ENCODE measurements around the gene BTAF1. TPM values are rescaled to one million over a fixed set of nuclear protein-coding genes. Genes with fewer than 3 reads are reported as not detected.

Gene BTAF1
- total RNA-seq, 1 donor = 59.2 TPM

DNA sequence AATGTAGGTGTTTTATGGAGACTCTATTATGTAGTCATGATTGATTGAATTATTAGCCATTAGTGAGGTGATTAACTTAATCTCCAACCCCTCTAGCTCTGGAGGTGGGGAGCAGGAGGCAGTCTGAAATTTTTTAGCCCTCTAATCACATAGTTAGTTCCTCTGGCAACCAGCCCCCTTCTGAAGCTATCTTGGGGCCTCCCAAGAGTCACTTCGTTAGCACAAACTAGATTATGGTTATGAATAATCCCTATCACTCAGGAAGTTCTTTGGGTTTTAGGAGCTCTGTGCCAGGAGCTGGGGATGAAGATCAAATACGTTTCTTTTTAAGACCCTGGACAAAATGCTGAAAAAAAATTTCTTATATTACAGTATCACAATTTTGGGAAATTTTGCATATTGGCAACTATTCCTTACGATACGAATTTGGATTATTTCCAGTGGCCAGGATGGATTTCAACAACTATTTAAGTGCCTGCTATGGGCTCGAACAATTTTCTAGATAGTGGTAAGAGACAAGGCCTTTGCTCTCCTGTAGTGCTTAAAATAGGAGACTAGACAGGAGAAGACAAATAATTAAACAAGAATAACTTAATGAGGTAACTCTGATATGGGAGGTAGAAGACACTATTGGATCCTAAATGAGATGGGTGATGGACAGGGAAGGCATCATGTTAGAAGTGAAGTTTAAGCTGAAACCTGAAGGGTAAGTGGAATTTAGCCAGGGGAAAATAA lies 52.9 kb downstream of the BTAF1 start:
- TF ChIP-seq, protein P1, sequence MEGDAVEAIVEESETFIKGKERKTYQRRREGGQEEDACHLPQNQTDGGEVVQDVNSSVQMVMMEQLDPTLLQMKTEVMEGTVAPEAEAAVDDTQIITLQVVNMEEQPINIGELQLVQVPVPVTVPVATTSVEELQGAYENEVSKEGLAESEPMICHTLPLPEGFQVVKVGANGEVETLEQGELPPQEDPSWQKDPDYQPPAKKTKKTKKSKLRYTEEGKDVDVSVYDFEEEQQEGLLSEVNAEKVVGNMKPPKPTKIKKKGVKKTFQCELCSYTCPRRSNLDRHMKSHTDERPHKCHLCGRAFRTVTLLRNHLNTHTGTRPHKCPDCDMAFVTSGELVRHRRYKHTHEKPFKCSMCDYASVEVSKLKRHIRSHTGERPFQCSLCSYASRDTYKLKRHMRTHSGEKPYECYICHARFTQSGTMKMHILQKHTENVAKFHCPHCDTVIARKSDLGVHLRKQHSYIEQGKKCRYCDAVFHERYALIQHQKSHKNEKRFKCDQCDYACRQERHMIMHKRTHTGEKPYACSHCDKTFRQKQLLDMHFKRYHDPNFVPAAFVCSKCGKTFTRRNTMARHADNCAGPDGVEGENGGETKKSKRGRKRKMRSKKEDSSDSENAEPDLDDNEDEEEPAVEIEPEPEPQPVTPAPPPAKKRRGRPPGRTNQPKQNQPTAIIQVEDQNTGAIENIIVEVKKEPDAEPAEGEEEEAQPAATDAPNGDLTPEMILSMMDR (IDR thresholded peaks at IDR 0.05; ENCODE audit: insufficient read depth, low read depth, low read length) = no peak
- no peak for DNase-seq (ENCODE audit: low read depth)

DNA sequence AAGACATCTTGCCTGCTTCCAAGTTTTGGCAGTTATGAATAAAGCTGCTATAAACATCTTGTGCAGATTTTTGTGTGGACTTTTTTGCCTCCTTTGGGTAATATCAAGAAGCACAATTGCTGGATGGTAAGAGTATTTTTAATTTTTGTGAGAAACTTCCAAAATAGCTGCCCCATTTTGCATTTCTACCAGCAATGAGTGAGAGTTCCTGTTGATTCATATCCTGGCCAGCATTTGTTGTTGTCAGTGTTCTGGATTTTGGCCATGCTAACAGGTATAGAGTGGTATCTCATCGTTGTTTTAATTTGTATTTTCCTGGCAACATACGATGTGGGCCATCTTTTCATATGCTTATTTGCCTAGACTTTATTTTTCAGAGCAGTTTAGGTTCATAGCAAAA lies 53.9 kb downstream of the BTAF1 start:
- TF ChIP-seq, protein P1 (IDR thresholded peaks at IDR 0.05; ENCODE audit: insufficient read depth, low read depth, low read length) = no peak
- DNase-seq (ENCODE audit: low read depth) = no peak
- H3K4me3 ChIP-seq (ENCODE audit: low read depth, low read length) = no peak overlapping the region

More for the DNA sequence above, 52.9 kb downstream of the BTAF1 start:
- no peak overlapping the region for H3K4me3 ChIP-seq (ENCODE audit: low read depth, low read length)

DNA sequence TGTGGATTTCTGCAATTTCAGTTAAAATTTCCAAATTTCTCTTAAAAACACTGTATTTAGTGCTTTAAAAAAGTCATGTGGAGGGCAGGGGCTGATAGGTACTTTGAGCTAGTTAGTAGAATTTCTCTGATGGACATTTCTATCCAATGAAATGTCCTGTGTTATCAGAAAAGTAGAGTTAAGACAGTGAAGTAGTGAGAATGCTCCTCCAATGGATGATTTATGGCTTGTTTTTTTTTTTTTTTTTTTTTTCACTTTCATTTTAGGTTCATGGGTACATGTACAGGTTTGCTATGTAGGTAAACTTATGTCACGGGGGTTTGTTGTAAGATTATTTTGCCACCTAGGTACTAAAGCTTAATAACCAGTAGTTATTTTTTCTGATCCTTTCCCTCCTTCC lies 55.0 kb downstream of the BTAF1 start:
- no peak overlapping the region for H3K4me3 ChIP-seq (ENCODE audit: low read depth, low read length)
- DNase-seq (ENCODE audit: low read depth) = no peak
- TF ChIP-seq, protein P1 (IDR thresholded peaks at IDR 0.05; ENCODE audit: insufficient read depth, low read depth, low read length) = no peak

DNA sequence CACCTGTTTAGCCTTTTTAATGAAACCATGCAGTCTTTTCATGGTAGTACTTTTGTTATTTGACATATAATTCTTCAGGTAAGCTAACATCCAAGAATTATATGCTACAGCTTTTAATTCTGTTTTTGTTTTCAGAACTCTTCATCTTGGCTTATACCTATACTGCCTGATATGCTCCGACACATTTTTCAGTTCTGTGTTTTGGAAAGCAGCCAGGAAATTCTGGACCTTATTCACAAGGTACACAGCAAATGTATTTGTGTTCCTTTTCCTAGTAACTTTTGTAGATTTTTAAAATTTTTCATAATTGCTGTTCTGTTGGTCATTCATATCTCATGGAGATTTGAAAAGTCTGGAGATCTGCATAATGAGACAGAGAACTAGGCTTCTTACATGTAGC lies 56.7 kb downstream of the BTAF1 start:
- no peak overlapping the region for H3K4me3 ChIP-seq (ENCODE audit: low read depth, low read length)
- DNase-seq (ENCODE audit: low read depth) = no peak
- TF ChIP-seq, protein P1 (IDR thresholded peaks at IDR 0.05; ENCODE audit: insufficient read depth, low read depth, low read length) = no peak

DNA sequence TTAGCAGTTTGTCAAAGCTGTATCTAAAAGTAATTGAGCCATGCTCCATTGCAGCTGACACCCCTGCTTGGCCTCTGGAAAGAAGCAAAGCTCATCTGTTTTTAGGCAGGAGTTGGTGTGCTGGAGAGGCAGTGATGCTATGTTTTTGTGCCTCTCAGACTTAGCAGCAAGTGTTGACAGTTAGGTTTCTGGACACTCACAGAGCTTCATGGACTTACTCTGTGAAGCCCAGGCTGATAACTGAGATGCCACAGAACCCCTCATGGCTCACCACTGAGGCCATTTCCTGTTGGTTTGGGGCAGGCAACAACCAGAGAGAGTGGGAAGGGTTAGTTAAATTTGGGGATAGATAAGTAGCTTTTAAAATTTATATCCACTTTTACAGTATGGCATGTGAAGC lies 59.8 kb downstream of the BTAF1 start:
- TF ChIP-seq, protein P1 (IDR thresholded peaks at IDR 0.05; ENCODE audit: insufficient read depth, low read depth, low read length) = no peak
- peak; percentile 11 for DNase-seq (ENCODE audit: low read depth)
- H3K4me3 ChIP-seq (ENCODE audit: low read depth, low read length) = no peak overlapping the region

DNA sequence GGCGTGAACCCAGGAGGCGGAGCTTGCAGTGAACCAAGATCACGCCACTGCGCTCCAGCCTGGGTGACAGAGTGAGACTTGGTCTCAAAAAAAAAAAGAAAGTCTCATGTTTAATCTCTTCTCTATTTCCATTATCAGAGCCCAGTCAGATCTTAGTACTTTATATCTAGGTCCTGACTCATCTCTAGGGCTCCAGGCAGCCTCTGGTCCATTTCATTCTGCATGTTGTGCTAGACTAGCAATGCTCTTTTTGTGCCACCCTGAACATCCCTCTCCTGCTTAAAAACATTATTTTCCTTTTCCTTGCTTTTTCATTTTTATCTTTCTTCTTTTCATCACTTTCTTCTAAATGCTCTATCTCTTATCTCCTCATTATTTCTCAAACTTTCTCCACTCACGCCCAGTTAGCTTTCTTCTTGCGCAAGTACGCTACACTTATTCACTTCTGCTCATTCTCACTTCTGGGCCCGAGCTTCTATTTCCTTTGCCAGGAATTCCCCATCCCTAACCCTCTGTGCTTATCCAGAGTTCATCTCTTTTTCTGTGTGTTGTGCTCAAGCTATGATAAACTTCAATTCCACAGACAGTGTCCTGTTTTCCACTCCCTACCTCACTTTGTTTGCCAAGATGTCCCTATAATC lies 63.9 kb downstream of the BTAF1 start:
- H3K4me3 ChIP-seq (ENCODE audit: low read depth, low read length) = no peak overlapping the region
- DNase-seq (ENCODE audit: low read depth) = peak; percentile 79
- TF ChIP-seq, protein P1 (IDR thresholded peaks at IDR 0.05; ENCODE audit: insufficient read depth, low read depth, low read length) = no peak

Data from fibroblast of villous mesenchyme (primary cell).